Mesendoderm (in vitro differentiated cells): ENCODE measurements around the gene DDIT4.

Experiments used
- DNase-seq: peaks from one replicate; pipeline ENCODE4 v3.0.0; 2013
- H2AK5ac ChIP-seq: 2 replicates; pipeline ENCODE4 v1.6.1; 2013; ENCODE audit warnings: low read length, inconsistent platforms
- H2BK120ac ChIP-seq: 2 replicates; pipeline ENCODE4 v1.6.1; 2013; ENCODE audit warnings: low read depth, mild to moderate bottlenecking, low read length, moderate library complexity, mixed read lengths
- H2BK15ac ChIP-seq: replicated peaks from 2 replicates; pipeline ENCODE4 v1.6.1; 2013; ENCODE audit warnings: low read depth, mild to moderate bottlenecking, moderate library complexity
- H2BK5ac ChIP-seq: 2 replicates; pipeline ENCODE4 v1.6.1; 2013; ENCODE audit warnings: low read length, inconsistent platforms
- H3K18ac ChIP-seq: 2 replicates; pipeline ENCODE4 v1.6.1; 2013; ENCODE audit warnings: mild to moderate bottlenecking, low read length, mixed read lengths
- H3K23ac ChIP-seq: one replicate; pipeline ENCODE4 v1.6.1; 2013; ENCODE audit warnings: low read length
- H3K27ac ChIP-seq: 2 replicates; pipeline ENCODE4 v1.5.1; 2013; ENCODE audit warnings: low read depth, mild to moderate bottlenecking, inconsistent platforms, low read length, moderate library complexity
- H3K27me3 ChIP-seq: 2 replicates; pipeline ENCODE4 v1.6.1; 2013; ENCODE audit warnings: low read length, control low read depth, mild to moderate bottlenecking, inconsistent platforms; ENCODE audit not compliant: insufficient read depth, poor library complexity
- H3K36me3 ChIP-seq: 2 replicates; pipeline ENCODE4 v1.6.1; 2013; ENCODE audit warnings: low read length, inconsistent platforms; ENCODE audit not compliant: control insufficient read depth, insufficient read depth
- H3K4ac ChIP-seq: one replicate; pipeline ENCODE4 v1.6.1; 2013; ENCODE audit warnings: low read depth, mild to moderate bottlenecking, low read length, moderate library complexity
- H3K4me1 ChIP-seq: 2 replicates; pipeline ENCODE4 v1.6.1; 2013; ENCODE audit warnings: low read depth, low read length, inconsistent platforms; ENCODE audit not compliant: control insufficient read depth
- H3K4me2 ChIP-seq: 2 replicates; pipeline ENCODE4 v1.6.1; 2013; ENCODE audit warnings: low read length
- H3K4me3 ChIP-seq: 2 replicates; pipeline ENCODE4 v1.5.1; 2013; ENCODE audit warnings: mild to moderate bottlenecking, low read length
- H3K56ac ChIP-seq: one replicate; pipeline ENCODE4 v1.6.1; 2013; ENCODE audit warnings: low read length
- H3K79me1 ChIP-seq: 2 replicates; pipeline ENCODE4 v1.6.1; 2013; ENCODE audit warnings: low read length, inconsistent platforms
- H3K79me2 ChIP-seq: 2 replicates; pipeline ENCODE4 v1.6.1; 2013; ENCODE audit warnings: mild to moderate bottlenecking, low read length; ENCODE audit not compliant: control insufficient read depth, insufficient read depth
- H3K9ac ChIP-seq: 2 replicates; pipeline ENCODE4 v1.6.1; 2013; ENCODE audit warnings: low read length, inconsistent platforms
- H4K5ac ChIP-seq: one replicate; pipeline ENCODE4 v1.6.1; 2013; ENCODE audit warnings: low read length
- H4K8ac ChIP-seq: one replicate; pipeline ENCODE4 v1.6.1; 2013; ENCODE audit warnings: low read depth, mild to moderate bottlenecking, control low read depth, low read length, moderate library complexity
- WGBS: extraction: QIAGEN DNeasy Blood & Tissue Kit; methylation state at CpG from one replicate; pipeline ENCODE4 v1.1.7; 2013; ENCODE audit warnings: low lambda C conversion rate, missing lambda C conversion rate; ENCODE audit not compliant: insufficient coverage; ENCODE audit errors: extremely low coverage; 5-methylcytosine and 5-hydroxymethylcytosine counted together

The DDIT4 gene

GRCh38 chr10:72229261-72230251 is 44.2 kb upstream of the DDIT4 start:
- WGBS: no CpG with 5 or more reads among the region's 8 CpGs
- H3K4me3 ChIP-seq: no peak overlapping the region
- peaks cover 4% of the 10 kb centered on the region for H3K36me3 ChIP-seq
- peak overlapping the region; percentile 37 for H3K56ac ChIP-seq
- H3K4me2 ChIP-seq: no peak overlapping the region
- no peak overlapping the region for H2BK5ac ChIP-seq
- peaks cover 3% of the 10 kb centered on the region for H3K79me2 ChIP-seq
- peaks cover 10% of the 10 kb centered on the region for H3K79me1 ChIP-seq
- H3K27me3 ChIP-seq: no peaks in the 10 kb centered on the region
- no peak overlapping the region for H2AK5ac ChIP-seq
- no peak overlapping the region for H3K18ac ChIP-seq
- H3K4me1 ChIP-seq: peaks cover 7% of the 10 kb centered on the region
- H3K27ac ChIP-seq: no peak overlapping the region
- H3K23ac ChIP-seq: no peak overlapping the region
- no peak overlapping the region for H3K4ac ChIP-seq
- H4K8ac ChIP-seq: no peak overlapping the region
- H2BK15ac ChIP-seq: no peak overlapping the region
- H2BK120ac ChIP-seq: no peak overlapping the region
- DNase-seq: peak; percentile 41
- H3K9ac ChIP-seq: peak overlapping the region; percentile 39
- H4K5ac ChIP-seq: no peak overlapping the region

GRCh38 chr10:72233621-72234020 is 40.1 kb upstream of the DDIT4 start:
- Histone ChIP-seq H3K79me1 (peaks cover 8% of the 10 kb centered on the region), H3K9ac (no peak overlapping the region), H3K4me3 (no peak overlapping the region), H2BK15ac (no peak overlapping the region), H3K18ac (no peak overlapping the region), H3K56ac (no peak overlapping the region), H3K4me2 (no peak overlapping the region), H3K23ac (no peak overlapping the region), H3K4me1 (peaks cover 2% of the 10 kb centered on the region), H3K27me3 (no peaks in the 10 kb centered on the region), H4K8ac (no peak overlapping the region), H3K79me2 (peaks cover 3% of the 10 kb centered on the region), H3K36me3 (peaks cover 5% of the 10 kb centered on the region), H4K5ac (no peak overlapping the region), H2AK5ac (no peak overlapping the region), H2BK5ac (no peak overlapping the region), H3K27ac (no peak overlapping the region), H3K4ac (no peak overlapping the region), H2BK120ac (no peak overlapping the region)
- DNase-seq: no peak

GRCh38 chr10:72234560-72235095 is 39.1 kb upstream of the DDIT4 start:
- Histone ChIP-seq H3K56ac (no peak overlapping the region), H3K4ac (no peak overlapping the region), H3K4me1 (no peaks in the 10 kb centered on the region), H3K27me3 (no peaks in the 10 kb centered on the region), H3K4me3 (no peak overlapping the region), H3K36me3 (peaks cover 5% of the 10 kb centered on the region), H3K27ac (no peak overlapping the region), H2AK5ac (no peak overlapping the region), H3K4me2 (no peak overlapping the region), H3K79me2 (peaks cover 2% of the 10 kb centered on the region), H3K18ac (no peak overlapping the region), H3K9ac (no peak overlapping the region), H2BK120ac (no peak overlapping the region), H3K79me1 (peaks cover 4% of the 10 kb centered on the region), H4K8ac (no peak overlapping the region), H3K23ac (no peak overlapping the region), H2BK5ac (no peak overlapping the region), H2BK15ac (no peak overlapping the region), H4K5ac (no peak overlapping the region)
- no peak for DNase-seq
- WGBS: no CpG with 5 or more reads among the region's 6 CpGs

- 100% methylated on average over 1 of the region's 6 CpGs for WGBS
- H3K18ac ChIP-seq: no peak overlapping the region
These were observed 38.0 kb upstream of the DDIT4 start for GRCh38 chr10:72235544-72236279.

GRCh38 chr10:72238392-72239175 is 35.1 kb upstream of the DDIT4 start:
- Histone ChIP-seq H3K4me2 (no peak overlapping the region), H2AK5ac (no peak overlapping the region), H4K5ac (no peak overlapping the region), H3K36me3 (peaks cover 1% of the 10 kb centered on the region), H3K79me2 (no peaks in the 10 kb centered on the region), H2BK15ac (no peak overlapping the region), H2BK5ac (no peak overlapping the region), H3K27ac (no peak overlapping the region), H3K23ac (no peak overlapping the region), H3K9ac (no peak overlapping the region), H3K4me3 (no peak overlapping the region), H4K8ac (no peak overlapping the region), H3K4me1 (peaks cover 4% of the 10 kb centered on the region), H3K4ac (no peak overlapping the region), H3K79me1 (no peaks in the 10 kb centered on the region), H3K18ac (no peak overlapping the region), H2BK120ac (no peak overlapping the region), H3K56ac (peak overlapping the region; percentile 42), H3K27me3 (no peaks in the 10 kb centered on the region)
- WGBS: no CpG with 5 or more reads among the region's 13 CpGs
- DNase-seq: no peak

More at GRCh38 chr10:72235544-72236279, 38.0 kb upstream of the DDIT4 start:
- Histone ChIP-seq H4K5ac (no peak overlapping the region), H2AK5ac (no peak overlapping the region), H2BK5ac (no peak overlapping the region), H3K79me1 (peaks cover 4% of the 10 kb centered on the region), H3K36me3 (peaks cover 5% of the 10 kb centered on the region), H2BK15ac (no peak overlapping the region), H3K27me3 (no peaks in the 10 kb centered on the region), H3K23ac (no peak overlapping the region), H3K9ac (no peak overlapping the region), H3K4me1 (no peaks in the 10 kb centered on the region), H3K4ac (no peak overlapping the region), H3K4me3 (no peak overlapping the region), H3K56ac (no peak overlapping the region), H3K4me2 (no peak overlapping the region), H2BK120ac (no peak overlapping the region), H3K27ac (no peak overlapping the region), H3K79me2 (no peaks in the 10 kb centered on the region), H4K8ac (no peak overlapping the region)
- no peak for DNase-seq
